HEK293 (cell line): ENCODE results near the gene CCDC34.

ENCODE experiments used
- ELK4 ChIP-seq: IDR thresholded peaks from 2 replicates; pipeline ENCODE4 v1.6.1; 2011; ENCODE audit warnings: mild to moderate bottlenecking, low read depth, low read length, borderline replicate concordance
- ZNF140 ChIP-seq: fragments of 450-650 bp; formaldehyde crosslinking; IDR thresholded peaks from 2 replicates; pipeline ENCODE4 v1.5.1; 2016; ENCODE audit warnings: missing biosample characterization, missing genetic modification characterization
- ZNF146 ChIP-seq: fragments of 450-650 bp; formaldehyde crosslinking; IDR thresholded peaks from 2 replicates; pipeline ENCODE4 v1.5.1; 2016; ENCODE audit warnings: missing biosample characterization, missing genetic modification characterization
- ZNF239 ChIP-seq: fragments of 450-650 bp; formaldehyde crosslinking; IDR thresholded peaks from 2 replicates; pipeline ENCODE4 v1.5.1; 2016; ENCODE audit warnings: missing biosample characterization, missing genetic modification characterization
- ZNF292 ChIP-seq: fragments of 450-650 bp; formaldehyde crosslinking; IDR thresholded peaks from 2 replicates; pipeline ENCODE4 v1.5.1; 2016; ENCODE audit warnings: low read depth, missing biosample characterization, missing genetic modification characterization, borderline replicate concordance
- ZNF692 ChIP-seq: fragments of 450-650 bp; formaldehyde crosslinking; IDR thresholded peaks from 2 replicates; pipeline ENCODE4 v1.5.1; 2016; ENCODE audit warnings: missing biosample characterization, missing genetic modification characterization
- ZNF792 ChIP-seq: fragments of 450-650 bp; formaldehyde crosslinking; IDR thresholded peaks from 2 replicates; pipeline ENCODE4 v1.5.1; 2016; ENCODE audit warnings: missing biosample characterization, missing genetic modification characterization

- TF ChIP-seq ZNF140 (tag by site-specific recombination) (no peak), ZNF146 (tag by site-specific recombination) (no peak), ZNF792 (tag by site-specific recombination) (no peak), ELK4 (no peak), ZNF692 (tag by site-specific recombination) (no peak), ZNF292 (tag by site-specific recombination) (no peak), ZNF239 (no peak)
These were observed 14.6 kb downstream of the CCDC34 start for GRCh38 chr11:27348340-27348873.
